Measurements from ENCODE around the gene EPM2A.
A peak's percentile ranks its signal among the peaks of the same experiment; 100 is the strongest.

Gene EPM2A

DNA sequence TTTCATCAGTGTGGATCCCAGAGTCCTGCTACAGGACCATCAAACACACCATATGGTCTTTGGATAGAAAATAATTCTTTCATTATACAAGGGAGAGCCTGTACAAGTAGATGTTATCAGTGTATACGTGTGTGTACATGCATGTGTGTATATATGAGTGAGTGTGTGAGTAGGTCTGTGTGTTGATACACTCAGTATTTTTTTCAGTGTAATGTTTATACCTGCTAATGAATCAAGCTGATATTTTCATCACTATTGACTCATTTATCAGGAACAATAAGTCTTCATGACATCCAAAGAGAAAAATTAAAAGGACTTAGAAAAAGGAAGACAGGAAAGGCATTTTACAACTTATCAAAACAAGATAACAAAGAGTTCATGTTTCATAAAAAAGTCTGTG, 66.5 kb downstream of the EPM2A start:
- no peak overlapping the region for H3K4me3 ChIP-seq (replicated peaks in 1 of 2; ENCODE audit: low read depth in 2 of 2, low read length in 2 of 2)
- no peak for DNase-seq (ENCODE audit: low read depth in 2 of 2)
- TF ChIP-seq, protein P1, sequence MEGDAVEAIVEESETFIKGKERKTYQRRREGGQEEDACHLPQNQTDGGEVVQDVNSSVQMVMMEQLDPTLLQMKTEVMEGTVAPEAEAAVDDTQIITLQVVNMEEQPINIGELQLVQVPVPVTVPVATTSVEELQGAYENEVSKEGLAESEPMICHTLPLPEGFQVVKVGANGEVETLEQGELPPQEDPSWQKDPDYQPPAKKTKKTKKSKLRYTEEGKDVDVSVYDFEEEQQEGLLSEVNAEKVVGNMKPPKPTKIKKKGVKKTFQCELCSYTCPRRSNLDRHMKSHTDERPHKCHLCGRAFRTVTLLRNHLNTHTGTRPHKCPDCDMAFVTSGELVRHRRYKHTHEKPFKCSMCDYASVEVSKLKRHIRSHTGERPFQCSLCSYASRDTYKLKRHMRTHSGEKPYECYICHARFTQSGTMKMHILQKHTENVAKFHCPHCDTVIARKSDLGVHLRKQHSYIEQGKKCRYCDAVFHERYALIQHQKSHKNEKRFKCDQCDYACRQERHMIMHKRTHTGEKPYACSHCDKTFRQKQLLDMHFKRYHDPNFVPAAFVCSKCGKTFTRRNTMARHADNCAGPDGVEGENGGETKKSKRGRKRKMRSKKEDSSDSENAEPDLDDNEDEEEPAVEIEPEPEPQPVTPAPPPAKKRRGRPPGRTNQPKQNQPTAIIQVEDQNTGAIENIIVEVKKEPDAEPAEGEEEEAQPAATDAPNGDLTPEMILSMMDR (IDR thresholded peaks at IDR 0.05; ENCODE audit: low read depth, low read length) = no peak

DNA sequence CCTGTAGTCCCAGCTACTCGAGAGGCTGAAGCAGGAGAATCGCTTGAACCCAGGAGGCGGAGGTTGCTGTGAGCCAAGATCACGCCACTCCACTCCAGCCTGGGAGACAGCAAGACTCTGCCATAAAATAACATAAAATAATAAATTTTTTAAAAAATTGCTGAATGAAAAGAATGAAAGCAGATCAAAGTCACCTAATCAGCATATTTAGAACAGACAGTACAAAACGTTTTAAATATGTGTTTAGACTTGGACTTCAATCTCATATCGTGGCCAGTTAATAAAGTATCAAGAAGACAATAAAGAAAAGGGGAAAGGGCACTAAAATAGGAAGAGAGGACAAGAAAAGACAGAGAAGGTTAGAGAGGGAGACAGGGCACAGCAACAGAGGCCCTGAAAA, 74.6 kb downstream of the EPM2A start:
- no peak overlapping the region for H3K4me3 ChIP-seq (replicated peaks in 1 of 2; ENCODE audit: low read depth in 2 of 2, low read length in 2 of 2)
- DNase-seq (ENCODE audit: low read depth in 2 of 2) = no peak
- TF ChIP-seq, protein P1 (IDR thresholded peaks at IDR 0.05; ENCODE audit: low read depth, low read length) = no peak

DNA sequence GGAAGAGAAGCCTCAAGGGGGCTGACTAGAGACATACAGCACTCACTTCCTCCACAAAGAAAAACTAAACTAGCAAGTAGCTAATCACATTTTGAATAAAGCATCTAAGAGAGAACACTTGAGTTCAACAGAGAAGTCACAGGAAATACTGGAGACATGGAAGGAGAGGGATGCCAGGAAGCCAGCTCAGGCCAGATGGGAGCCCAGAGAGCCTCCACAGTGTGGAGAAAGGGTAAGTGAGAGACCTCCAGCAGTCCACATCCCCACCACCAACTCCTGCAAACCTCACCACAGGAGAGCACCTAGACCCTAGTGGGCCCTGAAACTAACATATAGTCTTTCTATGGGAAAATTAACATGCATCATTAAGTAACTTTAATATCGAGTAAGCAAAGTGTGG, 79.2 kb downstream of the EPM2A start:
- TF ChIP-seq, protein P1 (IDR thresholded peaks at IDR 0.05; ENCODE audit: low read depth, low read length) = peak; percentile 12
- peak; percentile 30 to 34 for DNase-seq (ENCODE audit: low read depth in 2 of 2)
- no peak overlapping the region for H3K4me3 ChIP-seq (replicated peaks in 1 of 2; ENCODE audit: low read depth in 2 of 2, low read length in 2 of 2)

DNA sequence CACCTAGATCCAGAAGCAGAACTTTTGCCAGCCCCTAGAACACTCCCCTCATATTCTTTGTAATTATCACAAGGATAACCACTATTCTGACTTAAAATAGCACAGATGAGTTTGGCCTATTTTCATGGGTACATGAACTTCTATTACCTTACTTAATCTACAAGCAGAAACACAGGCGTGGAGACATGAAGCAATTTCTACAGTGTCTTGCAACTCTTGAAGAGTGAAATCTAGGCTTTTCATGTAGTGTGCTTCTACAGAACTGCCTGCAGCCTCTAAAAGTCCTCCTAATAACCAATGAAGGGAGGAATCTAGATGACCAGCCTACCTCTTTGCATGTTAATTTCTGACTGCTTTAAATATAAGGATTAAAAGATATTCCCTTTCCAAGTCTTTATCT, 82.7 kb downstream of the EPM2A start:
- H3K4me3 ChIP-seq (replicated peaks in 1 of 2; ENCODE audit: low read depth in 2 of 2, low read length in 2 of 2) = no peak overlapping the region
- DNase-seq (ENCODE audit: low read depth in 2 of 2) = no peak
- TF ChIP-seq, protein P1 (IDR thresholded peaks at IDR 0.05; ENCODE audit: low read depth, low read length) = no peak

DNA sequence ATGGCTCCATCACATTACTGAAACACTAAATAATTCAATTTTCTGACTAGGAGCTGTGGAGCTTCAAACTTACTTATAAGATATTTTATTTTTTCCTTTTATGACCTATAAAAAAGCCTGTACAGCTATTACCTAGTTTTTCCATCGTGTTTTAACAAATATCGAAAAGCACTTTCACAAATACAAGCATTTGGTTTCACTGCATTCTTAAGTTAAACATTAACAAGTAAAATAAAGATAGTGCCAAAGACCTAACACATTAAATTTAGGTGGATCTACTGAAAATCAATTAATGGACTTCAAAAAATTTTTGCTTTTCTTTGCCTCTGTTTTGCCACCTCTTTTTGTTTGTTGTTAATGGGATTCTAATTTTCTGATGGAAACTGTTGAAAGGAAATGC, 83.3 kb downstream of the EPM2A start:
- no peak for DNase-seq (ENCODE audit: low read depth in 2 of 2)
- TF ChIP-seq, protein P1 (IDR thresholded peaks at IDR 0.05; ENCODE audit: low read depth, low read length) = no peak
- no peak overlapping the region for H3K4me3 ChIP-seq (replicated peaks in 1 of 2; ENCODE audit: low read depth in 2 of 2, low read length in 2 of 2)

DNA sequence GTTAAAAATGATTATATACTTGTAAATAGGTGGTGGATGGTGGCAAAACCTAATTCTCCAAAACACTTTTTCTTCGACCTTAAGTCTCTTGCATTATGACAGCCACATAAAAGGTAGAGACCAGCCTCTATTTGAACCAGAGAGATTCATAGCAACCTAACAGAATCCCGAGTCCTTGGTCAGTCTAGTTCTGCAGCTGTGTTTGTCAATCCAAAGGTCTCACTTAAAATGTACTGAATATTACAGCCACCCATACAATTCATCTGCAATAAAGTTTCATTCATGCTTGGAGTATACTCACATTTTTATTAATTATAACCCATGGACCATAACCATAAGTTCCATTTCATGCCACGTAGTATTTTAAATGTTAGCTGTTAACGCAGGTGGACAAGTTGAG, 87.2 kb downstream of the EPM2A start:
- TF ChIP-seq, protein P1 (IDR thresholded peaks at IDR 0.05; ENCODE audit: low read depth, low read length) = no peak
- no peak for DNase-seq (ENCODE audit: low read depth in 2 of 2)
- H3K4me3 ChIP-seq (replicated peaks in 1 of 2; ENCODE audit: low read depth in 2 of 2, low read length in 2 of 2) = no peak overlapping the region

DNA sequence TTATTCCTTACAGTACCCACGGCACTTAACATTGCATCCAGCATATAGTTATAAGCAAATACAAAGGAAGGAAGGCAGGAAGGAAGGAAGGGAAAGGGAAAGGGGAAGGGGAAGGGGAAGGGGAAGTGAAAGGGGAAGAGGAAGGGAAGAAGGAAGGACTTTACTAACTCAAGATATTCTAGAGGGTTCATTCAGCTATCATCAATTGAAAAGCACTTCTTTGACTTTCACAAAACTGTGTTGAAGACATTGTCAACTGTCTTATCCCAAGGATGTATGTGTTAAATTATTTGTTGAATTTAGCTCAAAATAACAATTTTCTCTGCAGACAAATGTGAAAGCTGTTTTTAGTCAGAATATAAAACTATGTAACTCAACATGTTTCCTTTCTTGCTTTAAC, 87.7 kb downstream of the EPM2A start:
- TF ChIP-seq, protein P1 (IDR thresholded peaks at IDR 0.05; ENCODE audit: low read depth, low read length) = no peak
- no peak overlapping the region for H3K4me3 ChIP-seq (replicated peaks in 1 of 2; ENCODE audit: low read depth in 2 of 2, low read length in 2 of 2)
- DNase-seq (ENCODE audit: low read depth in 2 of 2) = no peak

All from cardiac fibroblast (primary cell).